Measurements from ENCODE around the gene IMP4. TPM values are rescaled to one million over a fixed set of nuclear protein-coding genes. Genes with fewer than 3 reads are reported as not detected.

Gene IMP4
- total and polyA plus RNA-seq, 2 of the 8 experiments (the other 6 are each of a cell fraction or from before 2014, with no cell fraction given) = 96.8 to 194 TPM

GRCh38 chr2:130345611-130346010 lies 2.9 kb downstream of the IMP4 start:
- Histone ChIP-seq H4K8ac (ENCODE audit: extremely low read depth, insufficient read depth, low read length) (no peak overlapping the region), H3K4me2 (ENCODE audit: insufficient read depth in 1 of 2, low read depth in 2 of 2, low read length in 2 of 2) (no peak overlapping the region), H4K91ac (replicated peaks; ENCODE audit: insufficient read length, low read length) (no peak overlapping the region), H3K9me3 (ENCODE audit: insufficient read depth in 2 of 2, low read depth in 1 of 2, low read length in 1 of 2) (no peaks in the 10 kb centered on the region), H3K56ac (replicated peaks; ENCODE audit: insufficient read length, low read depth, low read length) (no peak overlapping the region), H2AK5ac (ENCODE audit: low read depth, low read length) (no peak overlapping the region), H3K4me1 (replicated peaks in 1 of 4; ENCODE audit: control insufficient read depth in 3 of 4, insufficient read depth in 4 of 4, low read length in 3 of 4) (no peaks in the 10 kb centered on the region; a peak in 1 of 7 replicates), H3K27ac (ENCODE audit: low read depth, low read length) (no peak overlapping the region), H3K27me3 (replicated peaks in 1 of 4; ENCODE audit: control insufficient read depth in 3 of 4, extremely low read depth in 1 of 4, insufficient read depth in 3 of 4, low read length in 3 of 4) (no peaks in the 10 kb centered on the region), H4K5ac (ENCODE audit: insufficient read length, low read depth, low read length) (no peak overlapping the region), H3K79me2 (ENCODE audit: control insufficient read depth in 1 of 2, insufficient read depth in 2 of 2, low read length in 2 of 2) (peaks cover 0 to 15% of the 10 kb centered on the region in 2 experiments; a peak in 2 of 4 replicates), H3K9ac (replicated peaks in 1 of 4; ENCODE audit: extremely low read depth in 1 of 4, low read depth in 3 of 4, low read length in 3 of 4) (no peak overlapping the region), H2BK15ac (ENCODE audit: low read length) (no peak overlapping the region), H3K4ac (replicated peaks; ENCODE audit: insufficient read length, low read depth, low read length) (no peak overlapping the region), H3K14ac (ENCODE audit: insufficient read length) (no peak overlapping the region), H3K36me3 (ENCODE audit: control insufficient read depth in 2 of 4, insufficient read depth in 4 of 4, low read length in 3 of 4) (peaks cover 14 to 40% (median 37%) of the 10 kb centered on the region in 4 experiments), H2BK20ac (ENCODE audit: low read length) (no peak overlapping the region), H2BK12ac (ENCODE audit: low read depth, low read length) (no peak overlapping the region), H3K79me1 (ENCODE audit: low read depth, low read length) (peaks cover 9% of the 10 kb centered on the region), H2BK120ac (replicated peaks; ENCODE audit: low read depth, low read length) (no peak overlapping the region), H2AFZ (ENCODE audit: low read length) (no peak overlapping the region), H3K23ac (ENCODE audit: insufficient read length) (no peak overlapping the region), H3K18ac (ENCODE audit: extremely low read depth, low read length) (no peak overlapping the region), H3K4me3 (ENCODE audit: extremely low read depth in 1 of 4, insufficient read depth in 2 of 4, low read depth in 3 of 4, low read length in 4 of 4) (no peak overlapping the region), H3K23me2 (ENCODE audit: low read depth, low read length) (no peaks in the 10 kb centered on the region), H2BK5ac (ENCODE audit: low read depth, low read length) (no peak overlapping the region), H4K20me1 (replicated peaks in 1 of 2; ENCODE audit: control insufficient read depth in 1 of 2, insufficient read depth in 2 of 2, low read length in 2 of 2) (peaks cover 1 to 16% of the 10 kb centered on the region in 2 experiments)
- CTCF ChIA-PET (ENCODE audit: partially characterized antibody) = interaction anchor here (1.5 to 3.4 kb wide), 2 partner anchors 7 to 165 kb away, joined by 3 to 28 read pairs; partner anchors contain the start of gene SMPD4
- POLR2A ChIA-PET (ENCODE audit: partially characterized antibody) = no interaction called here
- 94% methylated on average over 15 of the region's 21 CpGs; no CpG with 5 or more reads in 1 of the 2 experiments for WGBS, 2 experiments (ENCODE audit: extremely low coverage in 1 of 2, insufficient coverage in 1 of 2, insufficient read length in 1 of 2, insufficient replicate concordance in 2 of 2, low coverage in 1 of 2, low lambda C conversion rate in 2 of 2, missing lambda C conversion rate in 1 of 2)
- FAIRE-seq (no peak), DNase-seq (ENCODE audit: low read depth in 1 of 2, low spot score in 2 of 2) (no peak)
- TF ChIP-seq FOSL1 (IDR thresholded peaks at IDR 0.05; ENCODE audit: insufficient read depth, low read depth, low read length) (no peak), MAX (IDR thresholded peaks at IDR 0.05) (no peak), YY1 (IDR thresholded peaks at IDR 0.05; ENCODE audit: low read depth, low read length) (no peak), TEAD4 (IDR thresholded peaks at IDR 0.05; ENCODE audit: low read depth, low read length) (no peak), KDM1A (IDR thresholded peaks at IDR 0.05; ENCODE audit: borderline replicate concordance, low read length) (no peak), SRF (IDR thresholded peaks at IDR 0.05; ENCODE audit: low read depth, low read length) (no peak), PHF8 (conservative IDR thresholded peaks at IDR 0.05; ENCODE audit: low read depth, low read length) (no peak), ATF2 (IDR thresholded peaks at IDR 0.05; ENCODE audit: low read length) (no peak), BRCA1 (IDR thresholded peaks at IDR 0.05; ENCODE audit: low read depth, low read length) (no peak), HDAC2 (IDR thresholded peaks at IDR 0.05; ENCODE audit: borderline replicate concordance in 1 of 2, low read depth in 2 of 2, low read length in 2 of 2) (no peak), SP2 (IDR thresholded peaks at IDR 0.05; ENCODE audit: low read length) (no peak), RBBP5 (IDR thresholded peaks at IDR 0.05; ENCODE audit: borderline replicate concordance, low read depth, low read length) (no peak)

All from H1 (cell line).